Activated T-helper 1 cell treated with anti-CD3 and anti-CD28 coated beads, Interleukin-12 subunit alpha, Interleukin-12 subunit beta, Interleukin-2, Interleukin-4 antibody, amounts not matched to agents 30 ng/mL and 10 ng/mL and 1 ng/mL, durations not matched to agents 14 hours and 24 hours and 36 hours (primary cell): Measurements from ENCODE around the gene FUBP3. TPM values are rescaled to one million over a fixed set of nuclear protein-coding genes. Genes with fewer than 3 reads are reported as not detected.

ENCODE experiments used
- DNase-seq: peaks from one replicate; pipeline ENCODE4 v3.0.0; 2021; ENCODE audit warnings: low spot score
- H3K27ac Mint-ChIP-seq: one replicate; pipeline ENCODE4 v1.8.0; 2021; ENCODE audit warnings: mild to moderate bottlenecking, mixed read lengths
- H3K27me3 Mint-ChIP-seq: one replicate; pipeline ENCODE4 v1.8.0; 2022; ENCODE audit warnings: mild to moderate bottlenecking, moderate library complexity, mixed read lengths; ENCODE audit not compliant: insufficient read depth
- H3K36me3 Mint-ChIP-seq: one replicate; pipeline ENCODE4 v1.8.0; 2021; ENCODE audit warnings: low read depth, mixed read lengths
- H3K4me1 Mint-ChIP-seq: one replicate; pipeline ENCODE4 v1.8.0; 2021; ENCODE audit warnings: low read depth, mixed read lengths
- H3K4me3 Mint-ChIP-seq: one replicate; pipeline ENCODE4 v1.8.0; 2021; ENCODE audit warnings: mild to moderate bottlenecking, moderate library complexity, mixed read lengths
- H3K9me3 Mint-ChIP-seq: one replicate; pipeline ENCODE4 v1.8.0; 2021; ENCODE audit warnings: mixed read lengths
- intact Hi-C: fragments of 100-400 bp; cut with micrococcal nuclease; formaldehyde crosslinking; loops from one replicate; pipeline ENCODE4 v1.15.1; 2024
- total RNA-seq: library from RNA; stranded (reverse); gene quantifications from 2 replicates; pipeline ENCODE4 v1.2.3, GENCODE V29; 2022

Gene FUBP3
- total RNA-seq, result 52.6 and 54.6 TPM in 2 replicates

DNA sequence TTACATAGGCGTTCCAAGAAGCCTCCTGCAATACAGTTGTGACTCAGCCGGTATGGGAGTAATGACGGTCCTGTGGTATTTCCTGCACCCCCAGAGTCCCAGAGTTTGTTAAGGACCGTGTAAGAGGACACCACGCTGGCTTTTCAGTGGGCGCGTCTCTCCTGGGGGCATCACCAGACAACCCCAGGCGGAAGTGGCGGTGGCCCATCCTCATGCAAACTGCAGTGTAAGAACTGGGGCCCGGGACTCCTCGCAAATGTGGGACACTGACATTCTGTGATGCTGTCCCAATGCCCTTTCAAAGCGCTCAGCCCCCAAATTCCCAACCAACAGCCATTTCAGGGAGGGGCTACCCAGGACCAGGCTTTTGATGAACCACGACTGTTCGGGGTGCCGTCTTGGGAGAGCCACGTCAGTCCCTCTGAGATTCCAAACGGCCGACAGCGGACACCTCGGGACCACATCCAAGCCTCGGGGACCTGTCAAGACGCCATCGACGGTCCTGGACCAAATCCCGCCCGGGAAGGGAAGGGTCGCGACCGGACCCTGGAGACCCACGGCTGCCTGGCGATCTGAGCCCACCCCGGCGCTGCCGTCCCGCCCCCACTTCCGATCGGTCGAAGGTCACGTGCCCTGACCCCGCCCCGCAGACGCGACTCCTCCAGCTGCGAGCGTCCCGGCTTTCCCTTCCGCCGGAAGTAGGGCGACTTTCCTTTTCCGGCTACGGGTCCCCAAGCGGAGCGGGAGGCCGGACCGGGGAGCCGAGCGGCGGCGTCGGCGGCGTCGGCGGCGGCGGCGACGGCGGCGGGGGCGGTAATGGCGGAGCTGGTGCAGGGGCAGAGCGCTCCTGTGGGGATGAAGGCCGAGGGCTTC is at the start of gene FUBP3:
Gene FUBP3 (plus strand): TSS at position 713 of the 873 bp plus-strand sequence. CDS start 104 bp downstream, at position 817.
- peak; percentile 89 for DNase-seq
- Mint-ChIP-seq H3K36me3 (peaks cover 7% of the 10 kb centered on the region), H3K27ac (peak within 1 kb of the TSS; percentile 84), H3K27me3 (peaks cover 2% of the 10 kb centered on the region), H3K4me1 (peaks cover 27% of the 10 kb centered on the region), H3K9me3 (no peaks in the 10 kb centered on the region), H3K4me3 (peak within 1 kb of the TSS; percentile 84)
- intact Hi-C loops, result loop anchor here (2.0 to 10.0 kb wide), 3 partner anchors 114 to 546 kb away; partner anchors contain the start of genes EXOSC2 and NUP214

- no peaks in the 10 kb centered on the region for H3K9me3 Mint-ChIP-seq
- intact Hi-C loops, result no loop called here
- no peak overlapping the region for H3K4me3 Mint-ChIP-seq
- H3K4me1 Mint-ChIP-seq, result no peaks in the 10 kb centered on the region
- H3K27ac Mint-ChIP-seq, result no peak overlapping the region
- no peaks in the 10 kb centered on the region for H3K36me3 Mint-ChIP-seq
- DNase-seq, result no peak
- H3K27me3 Mint-ChIP-seq, result peaks cover 11% of the 10 kb centered on the region
Measured at GRCh38 chr9:130530938-130531337, 48.4 kb upstream of the FUBP3 start.

DNA sequence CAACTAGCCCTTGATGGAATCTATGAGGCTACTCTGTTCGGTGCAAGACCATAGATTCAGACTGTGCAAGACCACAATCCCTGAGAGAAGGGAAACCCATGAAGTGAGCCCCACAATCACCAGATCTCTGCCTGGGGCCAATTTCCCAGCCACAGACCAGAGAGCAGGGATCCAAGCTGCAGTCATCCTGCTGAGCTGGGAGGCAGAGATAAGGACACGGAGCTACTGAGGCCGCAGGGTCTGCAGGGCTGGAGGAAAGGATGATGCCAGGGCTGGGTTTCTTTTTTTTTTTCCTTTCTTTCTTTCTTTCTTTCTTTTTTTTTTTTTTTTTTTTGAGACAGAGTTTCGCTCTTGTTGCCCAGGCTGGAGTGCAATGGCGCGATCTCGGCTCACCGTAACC is 47.7 kb upstream of the FUBP3 start:
- H3K9me3 Mint-ChIP-seq, result no peaks in the 10 kb centered on the region
- DNase-seq, result no peak
- intact Hi-C loops, result no loop called here
- H3K36me3 Mint-ChIP-seq, result no peaks in the 10 kb centered on the region
- no peaks in the 10 kb centered on the region for H3K4me1 Mint-ChIP-seq
- peaks cover 13% of the 10 kb centered on the region for H3K27me3 Mint-ChIP-seq
- H3K27ac Mint-ChIP-seq, result no peak overlapping the region
- H3K4me3 Mint-ChIP-seq, result no peak overlapping the region

DNA sequence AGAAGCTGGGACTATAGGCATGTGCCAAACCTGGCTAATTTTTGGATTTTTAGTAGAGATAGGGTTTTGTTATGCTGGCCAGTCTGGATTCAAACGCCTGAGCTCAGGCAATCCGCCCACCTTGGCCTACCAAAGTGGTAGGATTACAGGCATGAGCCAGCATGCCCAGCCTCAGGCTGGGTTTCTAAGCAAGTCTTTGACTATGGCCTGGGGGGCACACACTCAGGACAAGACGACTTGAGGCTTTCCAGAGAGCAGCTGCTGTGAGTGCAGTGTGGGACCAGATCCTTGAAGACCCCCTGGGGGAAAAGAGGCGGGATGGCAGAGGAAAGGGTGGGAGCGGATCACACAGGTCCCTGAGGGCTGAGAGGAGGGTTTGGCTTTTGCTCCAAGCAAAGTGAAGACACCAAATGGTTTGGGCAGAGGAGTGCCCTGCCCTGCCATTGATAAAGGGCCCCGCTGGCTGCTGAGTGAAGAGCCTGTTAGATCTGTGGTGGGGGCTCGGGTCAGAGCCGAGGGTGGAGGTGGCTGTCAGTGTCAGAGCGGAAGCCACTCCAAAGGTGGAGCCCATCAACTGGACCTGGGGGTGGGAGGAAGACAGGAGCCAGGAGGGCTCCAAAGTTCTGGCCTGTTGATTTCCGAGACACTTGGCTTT is 46.8 kb upstream of the FUBP3 start:
- intact Hi-C loops, result no loop called here
- Mint-ChIP-seq H3K4me1 (no peaks in the 10 kb centered on the region), H3K9me3 (no peaks in the 10 kb centered on the region), H3K27ac (no peak overlapping the region), H3K4me3 (no peak overlapping the region), H3K27me3 (peaks cover 22% of the 10 kb centered on the region), H3K36me3 (no peaks in the 10 kb centered on the region)
- no peak for DNase-seq

DNA sequence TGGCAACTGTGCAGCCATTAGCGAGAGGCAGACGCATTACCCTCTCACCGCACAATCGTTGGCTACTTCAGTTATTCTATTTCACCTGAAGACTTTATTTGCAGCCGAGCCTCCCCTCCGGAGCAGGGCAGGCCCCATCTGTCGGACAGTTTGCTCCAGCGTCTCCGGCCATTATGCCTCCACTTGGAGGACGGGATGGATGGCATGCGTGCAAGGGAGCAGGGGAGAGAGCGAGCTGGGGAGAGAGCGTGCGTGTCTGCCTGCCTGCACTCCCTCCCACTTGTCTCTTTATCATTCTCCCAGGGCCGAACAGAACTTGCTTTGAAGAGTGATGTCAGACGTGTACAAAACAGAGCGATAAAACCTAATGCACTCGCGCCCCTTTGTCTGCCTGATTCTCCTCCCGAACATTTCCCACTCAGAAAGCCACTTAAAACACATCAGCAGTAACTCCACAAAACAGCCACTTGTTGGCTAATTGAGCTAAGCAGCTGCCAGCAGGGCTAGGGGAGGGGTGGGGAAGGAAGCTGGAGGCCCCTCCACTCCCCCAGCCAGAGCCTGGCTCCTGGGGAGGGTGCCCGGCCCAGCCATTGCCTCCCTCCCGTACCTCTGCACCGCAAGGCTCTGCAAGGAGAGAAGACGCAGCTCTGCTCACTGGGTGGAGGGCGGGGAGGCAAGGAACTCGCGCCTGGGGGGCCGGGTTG is 43.4 kb upstream of the FUBP3 start:
- intact Hi-C loops, result no loop called here
- DNase-seq, result no peak
- no peaks in the 10 kb centered on the region for H3K36me3 Mint-ChIP-seq
- H3K27me3 Mint-ChIP-seq, result peaks cover 39% of the 10 kb centered on the region
- no peak overlapping the region for H3K4me3 Mint-ChIP-seq
- H3K27ac Mint-ChIP-seq, result no peak overlapping the region
- H3K9me3 Mint-ChIP-seq, result no peaks in the 10 kb centered on the region
- no peaks in the 10 kb centered on the region for H3K4me1 Mint-ChIP-seq

GRCh38 chr9:130536701-130537107 is 42.7 kb upstream of the FUBP3 start:
- Mint-ChIP-seq H3K4me1 (no peaks in the 10 kb centered on the region), H3K9me3 (no peaks in the 10 kb centered on the region), H3K27ac (no peak overlapping the region), H3K36me3 (no peaks in the 10 kb centered on the region), H3K27me3 (peaks cover 41% of the 10 kb centered on the region), H3K4me3 (no peak overlapping the region)
- no peak for DNase-seq
- intact Hi-C loops, result no loop called here

DNA sequence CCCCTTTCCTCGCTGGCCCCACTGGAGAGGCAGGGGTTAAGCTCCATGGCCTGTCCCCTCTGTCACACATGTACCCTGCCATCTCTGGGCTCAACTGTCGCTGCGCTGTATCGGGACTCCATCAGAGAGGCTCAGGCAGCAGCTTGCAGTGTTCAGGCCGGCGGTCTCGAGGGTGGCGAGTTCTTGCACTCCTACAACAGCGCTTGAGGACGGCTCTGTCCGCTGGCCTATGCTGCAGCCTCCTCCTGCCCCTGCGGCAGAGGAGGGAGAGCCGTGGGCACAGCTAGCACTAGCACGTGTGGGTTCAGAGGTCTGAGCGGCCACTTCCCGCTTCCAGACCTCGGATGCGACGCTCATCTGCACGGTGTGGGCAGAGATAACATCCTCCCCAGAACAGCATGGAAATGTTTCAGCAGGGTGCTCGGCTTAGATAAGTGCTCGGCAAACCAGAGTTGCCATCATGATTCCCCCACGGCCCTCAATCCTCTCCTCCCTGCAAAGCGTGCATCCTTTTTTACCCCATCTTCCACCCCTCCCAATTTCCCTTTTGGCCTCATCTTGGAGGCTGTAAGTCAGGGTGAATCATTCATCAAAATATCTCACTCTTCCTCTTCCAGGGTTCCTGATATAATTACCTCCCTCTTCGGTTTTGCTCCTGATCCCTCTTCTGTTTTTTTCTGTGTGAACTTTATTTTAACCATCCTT is 41.9 kb upstream of the FUBP3 start:
- intact Hi-C loops, result no loop called here
- Mint-ChIP-seq H3K27me3 (peaks cover 43% of the 10 kb centered on the region), H3K4me3 (no peak overlapping the region), H3K36me3 (no peaks in the 10 kb centered on the region), H3K9me3 (no peaks in the 10 kb centered on the region), H3K4me1 (no peaks in the 10 kb centered on the region), H3K27ac (no peak overlapping the region)
- no peak for DNase-seq

DNA sequence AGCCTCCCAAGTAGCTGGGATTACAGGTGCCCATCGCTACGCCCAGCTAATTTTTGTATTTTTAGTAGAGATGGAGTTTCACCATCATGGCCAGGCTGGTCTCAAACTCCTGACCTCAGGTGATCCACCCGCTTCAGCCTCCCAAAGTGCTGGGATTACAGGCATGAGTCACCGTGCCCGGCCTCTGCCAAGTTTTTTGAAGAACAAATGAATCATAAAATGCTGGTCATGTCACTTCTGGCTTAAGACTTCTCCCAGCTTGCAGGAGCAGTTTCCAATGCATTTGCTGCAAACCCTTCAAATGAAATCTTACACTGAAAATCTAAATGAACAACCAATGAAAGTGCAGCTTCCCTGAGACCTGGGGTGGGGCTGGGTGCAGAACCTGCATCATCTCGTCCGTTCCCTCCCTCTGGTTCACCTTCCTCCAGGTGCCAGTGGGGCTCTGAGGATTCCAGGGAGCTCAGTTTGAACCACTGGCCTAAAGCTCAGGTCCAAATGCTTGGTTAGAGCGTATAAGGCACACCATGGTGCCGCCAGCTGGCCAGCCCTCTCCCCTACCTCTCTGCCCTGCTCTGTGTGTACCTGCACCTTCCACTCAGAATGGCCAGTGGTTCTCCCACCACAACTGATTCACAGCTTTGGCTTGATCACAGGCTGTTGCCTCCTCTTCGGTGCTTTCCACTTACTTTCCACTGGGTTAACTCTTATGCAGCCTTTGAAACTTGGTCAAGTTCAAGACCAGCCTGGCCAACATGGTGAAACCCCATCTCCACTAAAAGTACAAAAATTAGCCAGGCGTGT is 39.8 kb upstream of the FUBP3 start:
- Mint-ChIP-seq H3K4me3 (no peak overlapping the region), H3K36me3 (no peaks in the 10 kb centered on the region), H3K4me1 (no peaks in the 10 kb centered on the region), H3K27ac (no peak overlapping the region), H3K27me3 (peaks cover 42% of the 10 kb centered on the region), H3K9me3 (no peaks in the 10 kb centered on the region)
- intact Hi-C loops, result no loop called here
- no peak for DNase-seq

DNA sequence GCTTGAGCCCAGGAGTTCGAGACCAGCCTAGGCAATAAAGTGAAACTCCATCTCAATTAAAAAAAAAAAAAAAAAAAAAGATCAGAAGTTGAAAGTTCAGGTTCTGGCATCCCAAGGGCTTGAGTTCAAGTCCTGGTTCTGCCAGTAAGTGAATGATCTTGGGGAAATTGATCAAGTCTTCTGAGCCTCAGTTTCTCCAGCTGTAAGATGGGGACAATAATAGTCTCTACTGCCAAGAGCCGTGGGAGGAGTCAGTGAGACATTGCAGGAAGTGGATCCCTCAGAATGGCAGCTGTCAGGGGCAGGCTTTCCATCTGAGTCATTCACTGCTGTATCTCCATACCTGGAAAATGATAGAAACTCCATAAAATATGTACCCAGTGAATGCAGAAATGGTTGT is 37.8 kb upstream of the FUBP3 start:
- Mint-ChIP-seq H3K36me3 (no peaks in the 10 kb centered on the region), H3K4me1 (no peaks in the 10 kb centered on the region), H3K4me3 (no peak overlapping the region), H3K9me3 (no peaks in the 10 kb centered on the region), H3K27me3 (peaks cover 39% of the 10 kb centered on the region), H3K27ac (no peak overlapping the region)
- no peak for DNase-seq
- intact Hi-C loops, result no loop called here

DNA sequence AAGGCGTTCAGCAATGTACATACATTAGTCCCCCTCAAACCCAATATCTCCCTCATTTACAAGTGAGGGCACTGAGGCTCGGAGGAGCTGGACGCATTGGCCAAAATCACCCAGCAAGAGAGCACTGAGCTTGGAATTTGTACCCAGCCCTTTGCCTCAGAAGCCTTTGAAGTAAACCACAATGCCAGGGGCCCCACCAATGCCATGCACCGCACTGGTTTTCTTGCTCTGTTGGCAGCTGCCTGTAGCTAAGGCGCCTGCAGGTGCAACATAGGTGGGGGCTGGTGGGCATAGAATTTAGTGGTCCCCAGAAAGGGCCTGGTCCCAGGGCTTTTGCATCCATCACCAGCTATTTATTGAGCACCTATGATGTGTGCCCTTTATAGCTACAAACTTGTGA is 37.3 kb upstream of the FUBP3 start:
- H3K36me3 Mint-ChIP-seq, result no peaks in the 10 kb centered on the region
- H3K9me3 Mint-ChIP-seq, result no peaks in the 10 kb centered on the region
- intact Hi-C loops, result no loop called here
- no peak overlapping the region for H3K27ac Mint-ChIP-seq
- DNase-seq, result no peak
- H3K4me1 Mint-ChIP-seq, result no peaks in the 10 kb centered on the region
- peaks cover 34% of the 10 kb centered on the region for H3K27me3 Mint-ChIP-seq
- no peak overlapping the region for H3K4me3 Mint-ChIP-seq

GRCh38 chr9:130542457-130543228 is 36.7 kb upstream of the FUBP3 start:
- no peaks in the 10 kb centered on the region for H3K36me3 Mint-ChIP-seq
- peaks cover 28% of the 10 kb centered on the region for H3K27me3 Mint-ChIP-seq
- H3K4me1 Mint-ChIP-seq, result no peaks in the 10 kb centered on the region
- DNase-seq, result no peak
- peak overlapping the region; percentile 58 for H3K27ac Mint-ChIP-seq
- H3K9me3 Mint-ChIP-seq, result no peaks in the 10 kb centered on the region
- intact Hi-C loops, result no loop called here
- no peak overlapping the region for H3K4me3 Mint-ChIP-seq
